Activated T-helper 17 cell treated with anti-CD3 and anti-CD28 coated beads, Interleukin-2, amount 50 U/mL, for 72 hours (primary cell): ENCODE results near the gene COL28A1. TPM values are rescaled to one million over a fixed set of nuclear protein-coding genes. Genes with fewer than 3 reads are reported as not detected.

Experiments
- ATAC-seq: fragments of 150-1000 bp; cut with Tn5 transposase; replicated peaks from 2 replicates; pipeline ENCODE4 v1.10.0; 2021; ENCODE audit warnings: mild to moderate bottlenecking, moderate library complexity
- H3K27ac Mint-ChIP-seq: one replicate; pipeline ENCODE4 v1.8.0; 2022; ENCODE audit warnings: mixed read lengths
- H3K27me3 Mint-ChIP-seq: one replicate; pipeline ENCODE4 v1.8.0; 2022; ENCODE audit warnings: mixed read lengths
- H3K36me3 Mint-ChIP-seq: one replicate; pipeline ENCODE4 v1.8.0; 2022; ENCODE audit warnings: low read depth, mild to moderate bottlenecking, mixed read lengths
- H3K4me1 Mint-ChIP-seq: one replicate; pipeline ENCODE4 v1.8.0; 2022; ENCODE audit warnings: mixed read lengths
- H3K4me3 Mint-ChIP-seq: one replicate; pipeline ENCODE4 v1.8.0; 2022; ENCODE audit warnings: mild to moderate bottlenecking, mixed read lengths
- H3K9me3 Mint-ChIP-seq: one replicate; pipeline ENCODE4 v1.8.0; 2022; ENCODE audit warnings: mixed read lengths
- total RNA-seq, 2 donors: library from RNA; stranded (reverse); gene quantifications; one replicate each; pipeline ENCODE4 v1.2.3, GENCODE V29; 2022

Gene COL28A1
- total RNA-seq, 2 donors from 2014 or later = 0.11 to 0.13 TPM

- H3K36me3 Mint-ChIP-seq = no peaks in the 10 kb centered on the region
- H3K9me3 Mint-ChIP-seq = no peaks in the 10 kb centered on the region
- H3K27me3 Mint-ChIP-seq = peaks cover 7% of the 10 kb centered on the region
- no peaks in the 10 kb centered on the region for H3K4me1 Mint-ChIP-seq
- peak; percentile 65 for ATAC-seq
- H3K27ac Mint-ChIP-seq = no peak overlapping the region
- no peak overlapping the region for H3K4me3 Mint-ChIP-seq
Measured at GRCh38 chr7:7369134-7369533, 166.5 kb downstream of the COL28A1 start.

- no peaks in the 10 kb centered on the region for H3K36me3 Mint-ChIP-seq
Measured at GRCh38 chr7:7354674-7355073, 181.0 kb downstream of the COL28A1 start.

GRCh38 chr7:7352845-7353244 is 182.8 kb downstream of the COL28A1 start:
- Mint-ChIP-seq H3K36me3 (no peaks in the 10 kb centered on the region), H3K27me3 (peaks cover 27% of the 10 kb centered on the region), H3K4me3 (no peak overlapping the region), H3K27ac (no peak overlapping the region), H3K9me3 (no peaks in the 10 kb centered on the region), H3K4me1 (no peaks in the 10 kb centered on the region)
- ATAC-seq = no peak

More at GRCh38 chr7:7354674-7355073, 181.0 kb downstream of the COL28A1 start:
- Mint-ChIP-seq H3K9me3 (no peaks in the 10 kb centered on the region), H3K27me3 (peaks cover 15% of the 10 kb centered on the region), H3K4me1 (no peaks in the 10 kb centered on the region), H3K4me3 (no peak overlapping the region), H3K27ac (no peak overlapping the region)
- no peak for ATAC-seq

GRCh38 chr7:7351832-7352231 is 183.8 kb downstream of the COL28A1 start:
- no peak overlapping the region for H3K4me3 Mint-ChIP-seq
- ATAC-seq = no peak
- H3K36me3 Mint-ChIP-seq = no peaks in the 10 kb centered on the region
- H3K9me3 Mint-ChIP-seq = no peaks in the 10 kb centered on the region
- no peak overlapping the region for H3K27ac Mint-ChIP-seq
- peaks cover 32% of the 10 kb centered on the region for H3K27me3 Mint-ChIP-seq
- no peaks in the 10 kb centered on the region for H3K4me1 Mint-ChIP-seq

- Mint-ChIP-seq H3K27ac (no peak overlapping the region), H3K27me3 (peaks cover 32% of the 10 kb centered on the region), H3K9me3 (no peaks in the 10 kb centered on the region), H3K36me3 (no peaks in the 10 kb centered on the region), H3K4me3 (no peak overlapping the region), H3K4me1 (no peaks in the 10 kb centered on the region)
- ATAC-seq = no peak
Measured at GRCh38 chr7:7351156-7351555, 184.5 kb downstream of the COL28A1 start.

GRCh38 chr7:7349156-7349555 is 186.5 kb downstream of the COL28A1 start:
- Mint-ChIP-seq H3K4me1 (no peaks in the 10 kb centered on the region), H3K36me3 (no peaks in the 10 kb centered on the region), H3K27ac (no peak overlapping the region), H3K27me3 (peaks cover 42% of the 10 kb centered on the region), H3K4me3 (no peak overlapping the region), H3K9me3 (no peaks in the 10 kb centered on the region)
- no peak for ATAC-seq

- Mint-ChIP-seq H3K4me1 (no peaks in the 10 kb centered on the region), H3K27ac (no peak overlapping the region), H3K27me3 (peaks cover 39% of the 10 kb centered on the region), H3K4me3 (no peak overlapping the region), H3K9me3 (no peaks in the 10 kb centered on the region), H3K36me3 (no peaks in the 10 kb centered on the region)
- ATAC-seq = no peak
Measured at GRCh38 chr7:7347045-7347444, 188.6 kb downstream of the COL28A1 start.

GRCh38 chr7:7344583-7344982 is 191.1 kb downstream of the COL28A1 start:
- Mint-ChIP-seq H3K27ac (no peak overlapping the region), H3K9me3 (no peaks in the 10 kb centered on the region), H3K4me1 (no peaks in the 10 kb centered on the region), H3K4me3 (no peak overlapping the region), H3K27me3 (peaks cover 29% of the 10 kb centered on the region), H3K36me3 (no peaks in the 10 kb centered on the region)
- ATAC-seq = no peak

- no peaks in the 10 kb centered on the region for H3K27me3 Mint-ChIP-seq
Measured at GRCh38 chr7:7335909-7336308, 199.8 kb downstream of the COL28A1 start.

GRCh38 chr7:7335215-7335614 is 200.5 kb downstream of the COL28A1 start:
- no peak overlapping the region for H3K27ac Mint-ChIP-seq
- H3K9me3 Mint-ChIP-seq = no peaks in the 10 kb centered on the region
- H3K4me3 Mint-ChIP-seq = no peak overlapping the region
- H3K36me3 Mint-ChIP-seq = no peaks in the 10 kb centered on the region
- no peaks in the 10 kb centered on the region for H3K27me3 Mint-ChIP-seq
- peak; percentile 42 for ATAC-seq
- H3K4me1 Mint-ChIP-seq = peaks cover 5% of the 10 kb centered on the region

More at GRCh38 chr7:7335909-7336308, 199.8 kb downstream of the COL28A1 start:
- Mint-ChIP-seq H3K27ac (no peak overlapping the region), H3K36me3 (no peaks in the 10 kb centered on the region), H3K4me3 (no peak overlapping the region), H3K9me3 (no peaks in the 10 kb centered on the region), H3K4me1 (peaks cover 5% of the 10 kb centered on the region)
- no peak for ATAC-seq

GRCh38 chr7:7333610-7334009 is 202.1 kb downstream of the COL28A1 start:
- no peaks in the 10 kb centered on the region for H3K36me3 Mint-ChIP-seq
- no peak overlapping the region for H3K4me3 Mint-ChIP-seq
- H3K27me3 Mint-ChIP-seq = no peaks in the 10 kb centered on the region
- H3K9me3 Mint-ChIP-seq = no peaks in the 10 kb centered on the region
- peaks cover 5% of the 10 kb centered on the region for H3K4me1 Mint-ChIP-seq
- H3K27ac Mint-ChIP-seq = no peak overlapping the region
- peak; percentile 35 for ATAC-seq

GRCh38 chr7:7331523-7331922 is 204.2 kb downstream of the COL28A1 start:
- ATAC-seq = no peak
- Mint-ChIP-seq H3K27ac (no peak overlapping the region), H3K4me1 (peaks cover 5% of the 10 kb centered on the region), H3K4me3 (no peak overlapping the region), H3K9me3 (no peaks in the 10 kb centered on the region), H3K27me3 (no peaks in the 10 kb centered on the region), H3K36me3 (no peaks in the 10 kb centered on the region)

GRCh38 chr7:7330997-7331396 is 204.7 kb downstream of the COL28A1 start:
- ATAC-seq = no peak
- H3K36me3 Mint-ChIP-seq = no peaks in the 10 kb centered on the region

GRCh38 chr7:7329326-7329725 is 206.3 kb downstream of the COL28A1 start:
- no peak for ATAC-seq
- H3K4me3 Mint-ChIP-seq = no peak overlapping the region
- no peaks in the 10 kb centered on the region for H3K9me3 Mint-ChIP-seq
- no peaks in the 10 kb centered on the region for H3K36me3 Mint-ChIP-seq
- peaks cover 5% of the 10 kb centered on the region for H3K4me1 Mint-ChIP-seq
- no peak overlapping the region for H3K27ac Mint-ChIP-seq
- no peaks in the 10 kb centered on the region for H3K27me3 Mint-ChIP-seq

More at GRCh38 chr7:7330997-7331396, 204.7 kb downstream of the COL28A1 start:
- Mint-ChIP-seq H3K27ac (no peak overlapping the region), H3K27me3 (no peaks in the 10 kb centered on the region), H3K9me3 (no peaks in the 10 kb centered on the region), H3K4me3 (no peak overlapping the region), H3K4me1 (peaks cover 5% of the 10 kb centered on the region)

- ATAC-seq = no peak
- H3K4me1 Mint-ChIP-seq = no peaks in the 10 kb centered on the region
- no peak overlapping the region for H3K4me3 Mint-ChIP-seq
Measured at GRCh38 chr7:7327423-7327822, 208.2 kb downstream of the COL28A1 start.

GRCh38 chr7:7324698-7325097 is 211.0 kb downstream of the COL28A1 start:
- H3K36me3 Mint-ChIP-seq = no peaks in the 10 kb centered on the region

More at GRCh38 chr7:7327423-7327822, 208.2 kb downstream of the COL28A1 start:
- Mint-ChIP-seq H3K27ac (no peak overlapping the region), H3K9me3 (no peaks in the 10 kb centered on the region), H3K27me3 (peaks cover 3% of the 10 kb centered on the region), H3K36me3 (no peaks in the 10 kb centered on the region)

More at GRCh38 chr7:7324698-7325097, 211.0 kb downstream of the COL28A1 start:
- ATAC-seq = no peak
- no peaks in the 10 kb centered on the region for H3K9me3 Mint-ChIP-seq
- no peaks in the 10 kb centered on the region for H3K4me1 Mint-ChIP-seq
- peaks cover 3% of the 10 kb centered on the region for H3K27me3 Mint-ChIP-seq
- H3K4me3 Mint-ChIP-seq = no peak overlapping the region
- no peak overlapping the region for H3K27ac Mint-ChIP-seq
